ENCODE results near the gene CDH4.

GRCh38 chr20:61281286-61281795 is 29.3 kb downstream of the CDH4 start:
- TF ChIP-seq CTCF (IDR thresholded peaks at IDR 0.05; ENCODE audit: insufficient read depth, low read depth, low read length) (no peak), EZH2 (IDR thresholded peaks at IDR 0.05; ENCODE audit: insufficient read depth, low read length) (no peak)

Measured in astrocyte (in vitro differentiated cells and primary cell).